HTERT RPE-1 (cell line): ENCODE results near the gene ADAMTS17.

ENCODE experiments used
- in situ Hi-C: fragments of 300-500 bp; cut with MboI; formaldehyde crosslinking; loops from 4 replicates; pipeline ENCODE4 v1.14.3; 2020; ENCODE audit warnings: low sequenced_read_pairs

ADAMTS17 gene

DNA sequence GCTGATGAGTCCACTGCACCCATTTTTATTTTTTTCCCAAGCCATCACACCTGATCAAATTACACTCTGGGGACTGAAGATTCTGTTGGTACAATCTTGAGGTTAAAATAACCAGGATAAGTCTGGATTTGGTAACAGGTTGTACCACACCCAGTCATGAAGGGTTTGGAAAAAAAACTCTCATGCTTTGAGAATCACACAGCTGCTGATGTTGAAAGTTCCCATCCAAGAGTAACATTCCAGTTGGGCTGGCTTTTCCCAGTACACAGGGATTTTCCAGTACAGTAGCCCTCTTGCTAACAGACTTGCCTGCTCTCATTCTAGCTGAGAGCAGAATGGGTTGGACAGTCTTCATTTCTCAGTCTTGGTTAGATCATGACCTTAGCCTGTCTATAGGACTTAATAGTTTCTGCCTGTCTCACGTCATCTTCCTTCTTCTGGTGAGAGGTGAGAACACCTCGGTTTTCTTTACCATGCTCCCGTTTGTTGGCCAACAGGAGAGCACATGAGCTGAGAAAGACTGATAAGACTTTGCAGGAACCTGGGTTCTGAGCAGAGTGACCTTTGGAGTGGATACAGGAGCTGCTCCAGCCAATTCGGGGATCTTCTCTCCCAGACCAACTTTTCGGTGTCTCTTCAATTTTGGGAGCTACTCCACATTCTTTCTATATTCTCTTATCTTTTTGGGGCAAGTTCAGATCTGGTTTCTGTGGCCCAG is 308.5 kb downstream of the ADAMTS17 start:
- in situ Hi-C loops = no loop called here

DNA sequence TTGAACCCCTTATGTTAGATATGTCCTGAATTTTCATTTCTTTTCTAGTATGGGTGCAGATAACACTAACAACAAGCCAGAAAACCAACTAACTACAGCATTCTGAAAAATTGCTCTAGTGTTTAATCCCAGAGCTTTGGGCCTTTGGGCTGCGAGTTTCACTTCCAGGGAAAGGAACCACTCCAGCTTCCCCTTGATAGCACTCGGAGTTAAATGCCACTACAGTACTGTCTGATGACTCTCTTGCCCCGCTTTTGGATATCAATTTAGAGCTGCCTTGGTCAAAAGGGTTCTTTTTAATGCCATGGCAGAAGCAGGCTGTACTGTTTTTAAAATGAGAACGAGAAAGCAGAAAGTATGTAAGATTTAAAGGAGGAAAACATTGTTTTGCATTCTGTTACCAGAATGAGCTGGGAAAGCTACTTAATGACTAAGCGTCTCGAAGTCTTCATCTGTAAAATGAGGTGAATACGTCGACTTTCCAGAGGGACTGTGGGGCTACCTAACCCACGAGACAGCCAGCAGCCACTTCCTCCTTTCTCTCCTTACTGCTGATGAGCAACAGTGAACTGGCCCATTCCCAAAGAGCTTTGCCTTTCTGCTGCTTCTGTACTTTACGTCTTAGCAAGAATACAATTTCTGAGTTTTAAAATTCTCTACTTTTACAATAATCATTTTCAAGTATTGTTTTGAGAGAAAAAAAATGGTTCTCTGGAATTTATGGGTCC is 309.3 kb downstream of the ADAMTS17 start:
- in situ Hi-C loops = no loop called here

DNA sequence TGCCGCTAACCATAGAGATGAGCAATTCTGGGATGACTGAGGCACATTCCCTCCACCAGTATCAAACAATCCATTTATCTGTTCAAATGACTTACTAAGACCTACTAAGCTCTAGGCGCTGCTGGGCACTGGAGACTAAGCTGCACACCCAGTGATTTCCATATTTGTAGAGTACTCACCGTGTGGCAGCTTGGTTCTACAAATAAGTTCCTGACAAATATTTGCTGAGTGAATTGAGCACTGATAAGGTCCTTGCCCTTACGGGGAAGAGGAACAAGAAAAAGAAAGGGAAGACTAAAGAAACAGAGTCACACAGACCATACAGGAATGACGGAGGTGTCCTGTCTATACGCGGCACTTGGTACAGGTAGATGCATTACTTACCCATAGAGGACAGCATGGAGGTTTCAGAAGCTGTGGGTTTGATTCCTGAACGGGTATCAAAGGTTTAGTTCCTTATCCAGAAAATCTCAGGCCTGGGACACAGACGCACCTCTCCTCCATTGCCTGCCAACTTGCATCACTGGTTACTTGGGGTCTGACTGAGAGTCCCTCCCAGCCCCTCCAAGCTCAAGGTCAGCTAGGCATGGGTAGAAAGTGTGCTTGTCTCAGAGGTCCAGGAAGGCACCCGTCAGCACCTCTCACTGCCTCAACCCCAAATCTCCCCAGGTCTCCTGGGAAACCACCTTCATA is 310.0 kb downstream of the ADAMTS17 start:
- in situ Hi-C loops = no loop called here

DNA sequence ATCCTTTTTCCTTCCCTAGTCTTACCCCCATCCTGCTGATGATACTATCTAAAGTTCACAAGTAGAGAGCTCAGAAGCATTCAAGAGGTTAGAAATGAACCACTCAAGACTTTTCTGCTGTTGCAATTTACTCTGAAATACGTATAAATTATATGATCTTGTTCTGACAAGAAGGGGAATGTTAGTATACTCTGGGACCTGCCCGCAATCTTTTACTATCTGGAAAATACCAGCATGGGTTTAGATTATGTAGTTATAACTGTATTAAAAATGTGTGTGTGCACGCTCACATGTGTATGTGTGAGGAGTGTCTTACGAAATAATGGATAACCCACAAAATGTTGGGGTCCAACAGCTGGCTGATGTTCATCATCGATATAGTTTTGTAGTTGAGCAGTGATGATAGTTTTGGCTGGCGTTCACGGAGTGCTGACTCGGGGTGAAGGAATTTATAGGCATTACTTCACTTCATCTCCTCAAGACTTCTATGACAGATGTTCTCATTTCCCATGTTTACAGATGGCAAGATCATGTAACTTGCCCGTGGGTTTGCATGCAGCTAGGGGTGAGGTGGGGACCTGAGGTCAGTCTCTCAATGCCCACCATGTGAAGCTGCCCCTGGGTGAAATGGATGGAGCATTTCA is 311.1 kb downstream of the ADAMTS17 start:
- in situ Hi-C loops = no loop called here

DNA sequence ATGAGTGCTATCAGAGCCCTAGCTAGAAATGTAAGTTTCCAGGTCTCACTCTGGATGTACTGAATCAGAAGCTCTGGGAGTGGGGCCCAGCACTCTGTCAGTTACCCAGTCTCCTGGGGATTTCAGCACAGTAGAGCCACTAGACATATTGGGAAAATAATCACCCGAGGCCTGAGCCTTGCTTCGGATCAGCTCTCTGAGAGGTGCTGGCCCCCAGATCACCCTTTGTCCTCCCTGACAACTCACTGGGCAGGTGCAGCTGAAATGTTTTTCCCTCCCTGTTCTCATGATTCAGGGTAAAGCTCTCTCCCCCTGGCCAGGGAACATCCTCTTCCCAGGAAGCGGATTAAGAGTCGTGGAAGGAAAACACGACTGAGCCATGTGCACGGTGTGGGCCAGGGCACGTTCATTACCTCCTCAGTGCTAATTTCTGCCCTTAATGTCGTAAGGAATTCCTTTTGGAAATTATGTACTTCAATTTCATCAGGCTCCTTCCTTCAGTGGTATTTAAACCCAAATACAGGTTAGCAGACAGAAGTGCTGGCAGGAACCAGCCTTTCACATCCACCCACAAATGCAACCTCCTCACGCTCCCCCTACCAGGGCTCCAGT is 311.8 kb downstream of the ADAMTS17 start:
- in situ Hi-C loops = no loop called here

DNA sequence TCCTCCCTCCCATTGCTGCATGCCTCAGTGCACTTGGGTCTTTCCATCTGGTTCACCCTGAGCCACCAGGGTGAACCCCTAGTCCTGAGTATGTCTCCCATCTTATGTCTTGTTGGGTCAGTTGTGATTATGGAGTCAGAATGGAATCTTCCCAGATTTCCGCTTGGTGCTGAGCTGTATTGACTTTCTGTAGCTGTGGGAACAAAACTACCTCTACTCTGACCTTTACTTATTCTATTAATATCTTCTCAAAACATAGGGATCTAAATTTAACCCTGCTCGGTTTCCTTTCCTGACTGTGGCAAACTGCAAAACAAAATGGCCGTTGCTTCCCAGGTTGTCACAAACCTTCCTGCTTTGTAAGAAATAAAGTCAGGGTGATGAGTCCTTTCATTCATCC is 312.7 kb downstream of the ADAMTS17 start:
- in situ Hi-C loops = no loop called here

DNA sequence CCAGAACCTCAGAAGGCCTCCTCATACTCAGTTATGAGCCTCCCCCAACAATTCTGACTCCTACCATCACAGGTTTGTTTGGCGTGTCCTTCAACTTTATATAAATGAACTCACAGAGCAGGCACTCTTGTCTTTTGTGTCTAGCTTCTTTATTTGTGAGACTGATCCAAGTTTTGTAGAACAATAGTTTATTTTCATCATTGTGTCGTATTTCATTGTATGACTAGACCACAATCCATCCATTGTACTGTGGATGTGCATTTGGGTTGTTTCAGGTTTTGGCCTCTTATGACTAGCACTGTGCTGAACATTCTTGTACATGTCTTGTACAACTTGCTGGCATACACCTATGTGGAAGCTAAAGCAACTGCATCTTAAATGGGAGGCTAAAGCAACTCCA is 315.7 kb downstream of the ADAMTS17 start:
- in situ Hi-C loops = no loop called here

DNA sequence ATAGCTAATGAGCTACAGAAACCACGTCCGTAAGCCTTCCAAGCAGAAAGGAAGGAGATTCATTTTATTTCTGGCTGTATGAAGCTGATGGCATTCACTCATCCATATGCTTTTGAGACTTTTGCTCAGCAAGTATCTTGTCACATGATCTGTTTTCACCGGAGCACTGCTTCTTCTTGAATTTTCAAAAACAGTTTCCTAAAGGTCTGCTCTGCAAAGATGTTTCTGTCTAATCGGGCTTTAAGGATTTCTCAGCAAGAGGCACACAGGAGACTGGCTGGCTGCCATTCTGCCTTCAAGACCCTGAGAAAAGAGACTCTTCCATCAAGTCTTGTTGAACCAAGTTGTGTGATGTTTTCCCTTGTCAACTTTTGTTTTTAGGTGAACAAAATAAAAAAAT is 319.0 kb downstream of the ADAMTS17 start:
- in situ Hi-C loops = no loop called here

DNA sequence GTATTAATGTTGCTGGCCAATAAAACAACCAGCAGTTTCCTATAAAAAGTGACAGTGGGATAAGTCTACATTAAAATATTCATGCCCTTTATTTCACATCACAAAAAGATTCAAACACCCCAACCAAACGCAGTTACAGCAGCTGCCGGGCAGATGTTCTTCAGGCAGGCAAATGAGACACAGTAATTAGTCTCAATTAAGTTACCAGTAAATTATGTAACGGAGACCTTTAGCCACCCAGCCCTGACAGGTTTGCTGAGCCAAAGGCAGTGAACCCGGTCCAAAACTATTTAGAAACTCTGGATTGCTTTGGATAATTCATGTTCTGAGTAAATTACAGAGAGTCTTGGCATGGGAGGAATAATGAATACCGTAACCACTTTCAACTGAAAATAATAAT is 319.4 kb downstream of the ADAMTS17 start:
- in situ Hi-C loops = no loop called here

DNA sequence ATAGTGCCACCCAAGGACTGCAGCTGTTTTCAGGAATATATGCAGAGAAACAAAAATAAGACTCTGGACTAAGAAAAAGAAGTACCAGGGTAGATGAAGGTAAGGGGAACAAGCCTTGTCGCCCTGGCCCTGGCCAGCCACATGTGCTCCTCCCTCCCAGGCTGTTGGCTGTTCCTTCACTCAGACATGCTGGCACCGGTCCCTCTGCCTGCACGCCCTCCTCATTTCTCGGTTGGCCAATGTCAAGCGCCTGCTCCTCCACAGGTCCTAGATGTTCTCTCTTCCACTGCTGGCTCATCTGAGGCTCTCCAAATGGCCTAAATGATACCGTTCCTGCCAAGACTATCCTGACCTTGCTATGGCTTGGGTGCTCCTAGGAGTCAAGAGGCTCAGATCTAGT is 320.1 kb downstream of the ADAMTS17 start:
- in situ Hi-C loops = no loop called here

DNA sequence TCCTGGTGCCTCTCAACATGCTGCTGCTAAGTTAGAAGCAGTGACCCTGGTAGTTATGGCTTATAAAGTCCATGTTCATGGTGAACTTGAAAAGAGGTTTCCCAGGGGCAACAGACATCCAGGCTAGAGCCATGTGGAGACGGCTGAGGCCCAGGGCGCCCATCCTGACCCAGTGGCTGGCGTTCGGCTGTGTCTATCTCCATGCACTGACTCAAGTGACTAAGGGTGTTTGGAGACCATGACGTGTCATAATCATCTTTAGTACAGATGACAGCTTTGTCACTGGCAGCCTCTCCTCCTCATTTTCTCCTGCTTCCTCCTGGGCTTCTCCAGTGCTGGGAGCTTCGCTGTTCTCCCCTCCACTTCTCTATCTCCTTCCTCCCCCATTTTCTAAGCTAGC is 321.2 kb downstream of the ADAMTS17 start:
- in situ Hi-C loops = no loop called here

DNA sequence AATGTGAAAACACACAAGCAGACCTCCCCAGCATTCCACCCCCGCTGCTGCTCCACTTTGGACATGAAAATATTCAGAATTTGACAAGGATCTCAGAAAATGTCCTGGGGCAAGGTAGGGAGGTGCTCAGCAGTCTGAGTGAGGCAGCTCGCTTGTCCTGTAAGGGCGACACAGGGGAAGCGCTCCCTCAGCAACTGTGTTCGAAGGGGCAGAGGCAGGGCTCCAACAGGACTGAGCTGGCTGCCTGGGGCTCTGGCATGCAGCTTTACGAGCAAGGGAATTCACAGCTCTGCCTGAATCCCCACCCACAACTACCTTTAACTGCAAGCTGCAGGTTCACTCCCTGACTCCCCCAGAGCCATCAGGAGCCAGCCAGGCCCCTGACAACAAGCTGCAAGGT is 321.6 kb downstream of the ADAMTS17 start:
- in situ Hi-C loops = no loop called here

DNA sequence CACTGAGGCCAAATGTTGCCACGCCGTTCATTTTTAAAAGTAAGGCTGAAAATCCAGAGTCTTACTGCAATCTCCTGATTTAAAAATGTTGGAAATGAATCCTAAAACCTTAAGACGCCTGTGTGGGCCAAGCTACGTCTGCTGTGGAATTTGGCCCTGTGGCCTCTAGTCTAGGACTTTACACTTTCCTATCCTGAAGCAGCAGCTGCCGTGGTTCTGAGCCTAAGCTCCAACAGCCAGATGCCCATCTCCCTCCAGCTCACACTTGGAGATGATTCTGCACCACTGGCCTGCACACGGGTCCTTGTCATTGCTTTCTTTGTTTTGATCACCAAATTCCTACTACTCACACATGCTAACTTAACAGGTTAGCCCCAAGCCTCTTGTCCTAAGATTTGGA is 322.2 kb downstream of the ADAMTS17 start:
- in situ Hi-C loops = no loop called here

DNA sequence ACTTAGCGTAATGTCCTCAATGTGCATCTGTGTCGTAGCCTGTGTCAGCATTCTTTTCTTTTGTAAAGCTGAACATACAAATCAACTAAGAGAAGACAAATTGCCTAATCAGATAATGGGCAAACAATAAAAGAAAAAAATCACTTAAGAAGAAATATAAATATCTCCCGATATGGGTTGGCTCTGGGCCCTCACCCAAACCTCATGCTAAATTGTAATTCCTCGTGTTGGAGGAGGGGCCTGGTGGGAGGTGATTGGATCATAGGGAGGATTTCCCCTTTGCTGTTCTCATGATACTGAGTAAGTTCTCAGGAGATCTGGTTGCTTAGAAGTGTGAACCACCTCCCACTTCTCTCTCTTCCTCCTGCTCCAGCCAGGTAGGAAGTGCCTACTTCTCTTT is 323.6 kb downstream of the ADAMTS17 start:
- in situ Hi-C loops = no loop called here

DNA sequence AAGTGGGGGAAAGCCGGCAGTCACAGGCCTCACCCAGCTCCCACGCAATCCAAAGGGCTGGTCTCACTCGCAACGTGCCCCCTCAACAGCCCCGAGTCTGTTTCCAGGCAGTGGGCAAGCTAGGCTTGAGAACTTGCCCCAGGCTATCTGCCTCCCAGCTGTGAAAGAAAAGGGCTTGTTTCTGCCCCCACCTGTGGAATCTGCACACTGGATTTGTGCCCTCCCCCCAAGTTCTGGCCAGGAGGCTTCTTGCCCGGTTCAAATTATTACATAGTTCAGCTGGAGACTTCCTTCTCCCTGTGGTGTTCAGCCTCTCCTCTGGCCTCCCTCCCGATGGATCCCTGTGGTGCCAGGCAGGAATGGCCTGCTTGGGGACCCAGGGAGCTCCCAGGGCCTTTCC is 324.6 kb downstream of the ADAMTS17 start:
- in situ Hi-C loops = no loop called here

DNA sequence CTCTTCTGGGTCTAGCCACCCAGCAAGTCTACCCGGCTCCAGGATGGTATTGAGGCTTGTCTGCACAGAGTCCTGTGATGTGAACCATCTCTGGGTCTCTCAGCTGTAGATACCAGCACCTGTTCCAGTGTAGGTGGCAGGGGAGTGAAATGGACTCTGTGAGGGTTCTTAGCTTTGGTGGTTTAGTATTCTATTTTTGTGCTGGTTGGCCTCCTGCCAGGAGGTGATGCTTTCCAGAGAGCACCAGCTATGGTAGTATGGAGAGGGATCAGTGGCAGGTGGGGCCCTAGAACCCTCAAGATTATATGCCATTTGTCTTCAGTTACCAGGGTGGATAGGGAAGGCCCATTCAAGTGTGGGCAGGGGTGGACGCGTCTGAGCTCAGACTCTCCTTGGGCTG is 325.1 kb downstream of the ADAMTS17 start:
- in situ Hi-C loops = no loop called here

DNA sequence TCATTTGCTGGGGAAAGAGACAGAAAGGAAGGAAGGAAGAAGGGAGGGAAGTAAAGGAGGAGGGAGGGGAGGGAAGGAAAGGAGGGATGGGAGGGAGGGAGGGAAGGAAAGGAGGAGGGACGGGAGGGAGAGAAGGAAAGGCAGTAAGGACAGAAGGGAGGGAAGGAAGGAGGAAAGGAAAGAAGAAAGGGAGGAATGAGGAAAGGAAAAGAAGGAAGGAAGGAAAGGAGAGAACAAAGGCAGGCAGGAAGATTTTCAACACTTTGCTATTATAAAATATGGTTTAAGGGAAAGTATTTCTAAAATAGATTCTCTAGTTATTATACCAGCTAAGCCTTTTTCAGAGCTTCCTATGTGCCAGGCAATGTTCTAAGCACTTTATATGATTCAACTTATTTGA is 330.5 kb downstream of the ADAMTS17 start:
- in situ Hi-C loops = no loop called here

DNA sequence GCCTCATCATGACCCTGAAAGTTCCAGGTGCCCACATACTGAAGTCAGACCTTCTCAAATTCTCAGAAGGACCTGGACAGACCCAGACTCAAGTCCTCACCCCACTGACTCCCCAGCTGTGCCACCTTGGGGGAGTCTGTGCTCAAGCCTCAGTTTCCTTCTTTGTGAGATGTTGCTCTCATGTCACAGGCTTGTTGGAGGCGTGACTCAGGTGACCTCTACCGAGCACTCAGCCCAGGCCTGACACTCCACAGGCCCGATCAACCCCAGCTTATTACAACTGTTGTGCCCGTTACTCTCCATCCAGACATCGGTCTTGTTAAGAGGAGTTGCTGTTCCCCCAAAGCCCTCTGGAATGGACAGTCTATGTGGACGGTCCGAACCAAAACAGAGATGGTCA is 332.4 kb downstream of the ADAMTS17 start:
- in situ Hi-C loops = no loop called here

DNA sequence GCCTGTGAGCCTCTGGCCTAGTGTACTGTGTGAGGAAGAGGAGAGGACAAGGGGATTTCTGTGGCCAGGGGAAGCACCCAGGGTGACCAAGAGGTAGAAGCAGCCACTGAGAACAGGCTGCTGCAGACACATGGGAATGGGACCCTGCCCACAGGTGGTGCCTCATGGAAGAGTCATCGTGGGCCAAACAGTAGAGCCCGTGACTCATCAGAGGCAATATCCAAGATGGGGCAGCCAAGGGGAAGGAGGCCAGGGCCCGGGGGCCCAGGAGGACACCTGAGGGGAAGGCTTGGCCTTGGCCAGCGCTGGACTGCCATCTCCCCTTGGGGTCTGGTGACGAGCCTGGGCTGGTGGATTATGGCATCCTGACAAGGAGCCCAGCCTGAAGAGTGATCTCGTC is 333.5 kb downstream of the ADAMTS17 start:
- in situ Hi-C loops = no loop called here

DNA sequence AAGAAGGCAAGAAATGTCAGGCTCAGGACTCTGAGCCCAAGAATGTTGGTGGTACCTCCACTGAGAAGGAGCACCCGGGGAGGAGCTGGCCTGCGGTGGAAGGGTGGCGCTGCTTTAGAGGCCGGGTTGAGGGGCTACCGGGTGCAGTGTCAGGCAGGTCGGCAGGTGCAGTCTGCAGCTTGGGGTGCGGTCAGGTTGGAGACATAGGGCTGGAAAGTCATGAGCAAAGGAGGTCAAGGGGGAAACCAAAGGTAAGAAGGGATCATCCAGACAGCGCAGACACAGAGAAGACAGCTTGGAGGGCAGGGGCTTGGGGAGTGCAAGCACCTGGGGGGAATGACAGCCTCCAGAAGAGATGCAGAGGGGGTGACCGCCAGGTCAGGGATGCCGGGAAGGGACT is 334.2 kb downstream of the ADAMTS17 start:
- in situ Hi-C loops = no loop called here

DNA sequence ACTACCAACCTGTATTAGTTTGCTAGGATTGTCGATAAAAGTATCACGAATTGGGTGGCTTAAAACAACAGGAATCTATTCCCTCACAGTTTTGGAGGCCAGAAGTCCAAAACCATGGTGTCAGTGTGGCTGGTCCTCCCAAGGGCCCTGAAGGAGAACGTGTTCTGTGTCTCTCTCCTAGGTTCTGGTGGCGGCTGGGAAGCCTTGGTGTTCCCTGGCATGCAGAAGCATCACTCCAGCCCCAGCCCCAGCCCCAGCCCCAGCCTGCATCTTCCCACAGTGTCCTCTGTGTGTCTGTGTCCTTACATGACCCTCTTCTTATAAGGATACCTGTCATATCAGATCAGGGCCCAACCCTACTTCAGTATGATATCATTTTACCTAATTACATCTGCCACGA is 336.1 kb downstream of the ADAMTS17 start:
- in situ Hi-C loops = no loop called here
